AG04449 (cell line): Measurements from ENCODE around the gene FOXP1.

Source experiments
- CTCF ChIA-PET: fragments of 350-600 bp; formaldehyde crosslinking; extraction: SDS; loops from one replicate; lab custom pipeline; 2021; ENCODE audit warnings: antibody characterized with exemption; lab: Yijun Ruan, JAX
- POLR2A ChIA-PET: fragments of 400-600, 350-600 bp; formaldehyde crosslinking; extraction: SDS; loops from one replicate; lab custom pipeline; 2020; ENCODE audit warnings: antibody characterized with exemption, inconsistent platforms; lab: Yijun Ruan, JAX
- DNase-seq: peaks from one replicate; pipeline ENCODE4 v3.0.0-alpha.2; 2010; ENCODE audit warnings: low read depth, low spot score
- H3K4me3 ChIP-seq: 2 replicates; pipeline ENCODE4 v1.5.1; 2011; ENCODE audit warnings: low read depth, mild to moderate bottlenecking, control low read depth, low read length
- TF ChIP-seq, protein P1 (sequence below): IDR thresholded peaks from one replicate; pipeline ENCODE4 v1.5.1; 2011; ENCODE audit warnings: mild to moderate bottlenecking, moderate library complexity, low read length, control low read depth, inconsistent platforms; ENCODE audit not compliant: insufficient read depth; ENCODE audit errors: missing control alignments

The FOXP1 gene

DNA sequence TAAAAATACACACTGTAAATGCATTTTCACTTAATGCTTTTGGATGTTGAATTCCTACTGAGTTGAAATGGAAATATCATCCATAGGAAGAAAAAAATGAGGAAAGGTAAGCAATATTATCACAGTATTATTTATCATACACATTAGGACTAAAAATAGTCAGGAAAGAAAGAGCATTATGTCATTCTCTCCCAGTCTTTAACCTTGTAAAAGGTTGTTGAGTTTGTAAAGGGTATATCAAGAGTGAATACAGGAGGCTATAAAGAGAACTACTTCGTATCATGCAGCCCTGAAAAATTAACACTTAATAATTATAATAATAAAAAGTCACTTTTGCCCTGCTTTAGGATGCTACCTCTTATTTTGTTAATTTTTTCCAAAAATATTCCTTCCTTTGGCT lies 395.8 kb downstream of the FOXP1 start:
- TF ChIP-seq, protein P1, sequence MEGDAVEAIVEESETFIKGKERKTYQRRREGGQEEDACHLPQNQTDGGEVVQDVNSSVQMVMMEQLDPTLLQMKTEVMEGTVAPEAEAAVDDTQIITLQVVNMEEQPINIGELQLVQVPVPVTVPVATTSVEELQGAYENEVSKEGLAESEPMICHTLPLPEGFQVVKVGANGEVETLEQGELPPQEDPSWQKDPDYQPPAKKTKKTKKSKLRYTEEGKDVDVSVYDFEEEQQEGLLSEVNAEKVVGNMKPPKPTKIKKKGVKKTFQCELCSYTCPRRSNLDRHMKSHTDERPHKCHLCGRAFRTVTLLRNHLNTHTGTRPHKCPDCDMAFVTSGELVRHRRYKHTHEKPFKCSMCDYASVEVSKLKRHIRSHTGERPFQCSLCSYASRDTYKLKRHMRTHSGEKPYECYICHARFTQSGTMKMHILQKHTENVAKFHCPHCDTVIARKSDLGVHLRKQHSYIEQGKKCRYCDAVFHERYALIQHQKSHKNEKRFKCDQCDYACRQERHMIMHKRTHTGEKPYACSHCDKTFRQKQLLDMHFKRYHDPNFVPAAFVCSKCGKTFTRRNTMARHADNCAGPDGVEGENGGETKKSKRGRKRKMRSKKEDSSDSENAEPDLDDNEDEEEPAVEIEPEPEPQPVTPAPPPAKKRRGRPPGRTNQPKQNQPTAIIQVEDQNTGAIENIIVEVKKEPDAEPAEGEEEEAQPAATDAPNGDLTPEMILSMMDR: no peak
- H3K4me3 ChIP-seq: no peak overlapping the region
- DNase-seq: no peak
- CTCF ChIA-PET: no interaction called here
- POLR2A ChIA-PET: no interaction called here

DNA sequence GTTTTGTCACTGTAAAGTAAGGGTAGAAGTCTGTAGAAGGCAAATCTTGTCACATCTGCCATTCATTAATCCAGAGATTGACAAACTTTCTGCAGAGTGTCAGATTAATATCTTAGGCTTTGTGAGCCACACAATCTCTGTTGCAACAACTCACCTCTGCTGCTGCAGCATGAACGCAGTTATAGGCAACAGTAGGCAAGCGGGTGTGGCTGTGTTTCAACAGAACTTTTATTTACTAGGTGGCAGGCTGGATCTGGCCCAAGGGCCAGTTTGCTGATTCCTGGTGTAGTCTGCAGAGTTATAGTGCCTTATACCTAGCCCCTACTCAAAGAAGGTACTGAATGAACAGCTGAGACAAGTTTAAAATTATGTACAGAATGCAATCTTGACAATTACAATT lies 396.7 kb downstream of the FOXP1 start:
- no peak overlapping the region for H3K4me3 ChIP-seq
- TF ChIP-seq, protein P1: no peak
- ChIA-PET CTCF (no interaction called here), POLR2A (no interaction called here)
- no peak for DNase-seq

DNA sequence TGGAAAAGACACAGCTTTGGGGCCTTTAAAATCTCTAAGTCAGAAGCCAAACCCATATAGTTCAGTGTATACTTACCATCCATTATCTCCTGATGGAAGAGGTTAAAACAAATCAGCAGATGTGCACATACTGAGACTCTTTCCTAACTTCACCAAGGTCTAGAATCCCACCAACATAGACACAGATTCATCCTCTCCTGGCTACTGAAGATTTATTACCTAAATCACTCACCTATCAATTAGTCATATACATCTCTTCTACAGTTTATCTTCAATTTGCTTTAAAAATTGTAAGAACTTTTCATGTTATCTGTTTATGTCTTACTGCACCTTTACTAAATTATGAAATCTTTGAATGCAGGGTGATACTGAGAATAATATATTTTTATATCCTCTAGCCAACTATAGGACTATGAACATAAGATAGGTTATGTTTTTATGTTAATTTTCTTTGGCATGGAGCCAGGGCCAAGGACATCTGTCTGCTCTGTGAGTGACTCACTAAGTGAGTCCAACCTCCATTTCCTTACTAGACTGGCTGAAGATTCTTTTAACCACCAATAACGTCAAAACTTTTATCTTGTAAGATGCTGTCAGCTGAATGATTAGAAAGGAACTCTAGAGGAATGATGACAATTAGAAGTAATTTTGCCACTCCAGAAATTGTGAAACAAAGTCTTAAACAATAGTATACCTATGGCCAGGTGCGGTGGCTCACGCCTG lies 397.6 kb downstream of the FOXP1 start:
- H3K4me3 ChIP-seq: no peak overlapping the region
- POLR2A ChIA-PET: no interaction called here
- CTCF ChIA-PET: no interaction called here
- no peak for DNase-seq
- TF ChIP-seq, protein P1: no peak

DNA sequence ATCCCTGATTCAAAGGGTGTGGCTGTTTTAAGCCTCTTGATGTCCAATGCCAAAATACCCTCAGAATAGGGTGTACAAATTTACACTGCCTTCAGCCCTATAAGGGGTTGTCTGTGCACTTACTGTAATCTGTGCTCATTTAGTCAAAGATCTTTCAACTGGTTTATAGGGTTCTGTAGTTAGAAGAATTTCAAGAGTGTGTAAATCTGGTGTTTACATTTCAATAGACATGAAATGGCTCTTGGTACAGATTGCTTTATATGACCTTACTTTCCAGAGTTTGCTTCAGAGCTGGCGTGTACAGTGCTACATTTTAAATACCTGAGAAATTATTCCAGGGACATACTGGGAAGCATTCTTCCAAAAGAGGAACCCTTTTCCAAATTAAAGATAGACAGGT lies 399.3 kb downstream of the FOXP1 start:
- TF ChIP-seq, protein P1: no peak
- ChIA-PET POLR2A (no interaction called here), CTCF (interaction anchor here (0.8 kb wide), 1 partner anchor 10 kb away, joined by 3 read pairs; no protein-coding TSS in a partner anchor)
- H3K4me3 ChIP-seq: no peak overlapping the region
- no peak for DNase-seq

DNA sequence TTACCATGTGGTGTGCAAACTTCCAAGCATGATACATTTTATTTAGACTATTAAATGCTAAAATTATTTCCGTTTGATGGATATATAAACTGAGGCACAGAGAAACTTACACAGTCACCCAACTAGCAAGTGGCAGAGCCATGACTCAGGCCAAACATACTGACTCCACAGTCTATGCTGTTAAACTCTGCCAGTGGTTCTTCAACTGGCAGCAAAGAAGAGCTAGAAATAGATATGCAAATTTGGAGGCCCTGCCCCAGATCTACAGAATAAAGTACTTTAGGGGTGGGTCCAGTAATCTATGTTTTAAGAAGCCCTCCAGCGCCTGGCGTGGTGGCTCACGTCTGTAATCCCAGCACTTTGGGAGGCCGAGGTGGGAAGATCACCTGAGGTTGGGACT lies 400.0 kb downstream of the FOXP1 start:
- TF ChIP-seq, protein P1: no peak
- DNase-seq: no peak
- no peak overlapping the region for H3K4me3 ChIP-seq
- CTCF ChIA-PET: interaction anchor here (0.8 kb wide), 1 partner anchor 9 kb away, joined by 3 read pairs; no protein-coding TSS in a partner anchor
- POLR2A ChIA-PET: no interaction called here

DNA sequence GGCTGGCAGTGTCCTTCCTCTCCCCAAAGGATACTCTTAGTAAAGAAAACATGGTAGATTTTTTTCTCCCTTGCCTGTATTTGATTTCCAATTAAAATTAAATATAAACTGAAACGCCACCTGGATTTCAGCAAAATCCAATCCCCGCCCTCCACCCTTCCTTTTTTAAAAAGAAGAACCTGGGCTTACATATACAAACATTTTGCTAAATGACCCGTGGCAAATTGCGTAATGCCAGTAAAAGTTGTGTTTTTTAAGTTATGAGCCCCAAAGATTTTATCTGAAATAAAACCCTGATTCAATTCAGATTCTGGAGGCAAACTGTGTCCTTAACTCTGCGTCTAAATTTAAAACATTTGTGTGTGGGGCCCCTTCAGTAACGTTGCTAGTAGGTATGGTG lies 403.0 kb downstream of the FOXP1 start:
- TF ChIP-seq, protein P1: no peak
- H3K4me3 ChIP-seq: no peak overlapping the region
- ChIA-PET POLR2A (no interaction called here), CTCF (no interaction called here)
- DNase-seq: no peak
